A673 (cell line): ENCODE results near the gene GRID1. TPM values are rescaled to one million over a fixed set of nuclear protein-coding genes. Genes with fewer than 3 reads are reported as not detected.

Source experiments
- BruUV-seq: library from RNA; stranded (reverse); fragments of 400-500 nt; replicated peaks from 2 replicates; lab custom pipeline; 2021; lab: Mats Ljungman, UMichigan
- CTCF ChIA-PET: fragments of 300-600 bp; sonication (Branson Sonifier 250); formaldehyde crosslinking; loops from one replicate; lab custom pipeline; 2022; ENCODE audit warnings: antibody characterized with exemption; lab: Charles Lee
- POLR2A ChIA-PET: fragments of 300-600 bp; sonication (Branson Sonifier 250); formaldehyde crosslinking; loops from one replicate; lab custom pipeline; 2022; ENCODE audit warnings: antibody characterized with exemption; ENCODE audit not compliant: low non-redundant PET; lab: Charles Lee
- DNase-seq: peaks from one replicate; pipeline ENCODE4 v3.0.0-alpha.2; 2015; ENCODE audit warnings: low spot score
- H3K27ac ChIP-seq: fragments of 200-600 bp; sonication (generic); 2 replicates; pipeline ENCODE4 v1.5.1; 2016; ENCODE audit warnings: mixed run types, low read depth, mild to moderate bottlenecking, mixed read lengths, antibody characterized with exemption, low read length; ENCODE audit not compliant: poor library complexity, severe bottlenecking
- H3K27me3 ChIP-seq: fragments of 200-600 bp; sonication (generic); replicated peaks from 2 replicates; pipeline ENCODE4 v1.6.1; 2017; ENCODE audit warnings: mixed run types, low read depth, mild to moderate bottlenecking, mixed read lengths, antibody characterized with exemption, low read length; ENCODE audit not compliant: insufficient read depth, poor library complexity
- H3K36me3 ChIP-seq: fragments of 200-600 bp; sonication (generic); 2 replicates; pipeline ENCODE4 v1.6.1; 2016; ENCODE audit warnings: mixed run types, mild to moderate bottlenecking, mixed read lengths, antibody characterized with exemption, low read length; ENCODE audit not compliant: insufficient read depth, poor library complexity, severe bottlenecking
- H3K4me1 ChIP-seq: fragments of 200-600 bp; sonication (generic); 2 replicates; pipeline ENCODE4 v1.6.1; 2017; ENCODE audit warnings: mixed run types, mild to moderate bottlenecking, mixed read lengths, antibody characterized with exemption, low read length; ENCODE audit not compliant: insufficient read depth, poor library complexity, severe bottlenecking
- H3K4me3 ChIP-seq: fragments of 200-600 bp; sonication (generic); 2 replicates; pipeline ENCODE4 v1.5.1; 2016; ENCODE audit warnings: low read depth, mixed run types, mild to moderate bottlenecking, mixed read lengths, low read length; ENCODE audit not compliant: poor library complexity, severe bottlenecking
- H3K9me3 ChIP-seq: fragments of 200-600 bp; sonication (generic); 2 replicates; pipeline ENCODE4 v1.6.1; 2016; ENCODE audit warnings: mixed run types, low read depth, mild to moderate bottlenecking, mixed read lengths, antibody characterized with exemption, low read length; ENCODE audit not compliant: poor library complexity, severe bottlenecking
- CTCF ChIP-seq: fragments of 300-800, 200-600 bp; sonication (generic); conservative IDR thresholded peaks from 2 replicates; pipeline ENCODE4 v1.5.1; 2017; ENCODE audit warnings: low read depth, mild to moderate bottlenecking, antibody characterized with exemption, low read length, moderate library complexity, mixed read lengths
- EZH2 ChIP-seq: fragments of 200-600 bp; sonication (generic); IDR thresholded peaks from 2 replicates; pipeline ENCODE4 v1.6.1; 2017; ENCODE audit warnings: borderline replicate concordance, low read depth, mild to moderate bottlenecking, mixed read lengths, antibody characterized with exemption, low read length; ENCODE audit not compliant: poor library complexity, severe bottlenecking
- intact Hi-C: fragments of 100-400 bp; cut with micrococcal nuclease; formaldehyde crosslinking; loops from one replicate; pipeline ENCODE4 v1.10.0; 2022; ENCODE audit not compliant: unreplicated experiment
- total RNA-seq: library from RNA; stranded (reverse); gene quantifications from 2 replicates; pipeline ENCODE4 v1.2.3, GENCODE V29; 2021

The GRID1 gene
- total RNA-seq, 1 experiment from 2014 or later = not detected

- H3K4me1 ChIP-seq = no peaks in the 10 kb centered on the region
- BruUV-seq = no TSS peak
- H3K9me3 ChIP-seq = no peaks in the 10 kb centered on the region
- H3K27ac ChIP-seq = no peak overlapping the region
- intact Hi-C loops = no loop called here
- peaks cover 6% of the 10 kb centered on the region for H3K27me3 ChIP-seq
- POLR2A ChIA-PET = no interaction called here
- TF ChIP-seq EZH2 = no peak
- TF ChIP-seq CTCF = no peak
- CTCF ChIA-PET = no interaction called here
- no peak overlapping the region for H3K4me3 ChIP-seq
- DNase-seq = no peak
- H3K36me3 ChIP-seq = no peaks in the 10 kb centered on the region
These were observed 754.7 kb downstream of the GRID1 start for GRCh38 chr10:85611746-85612377.

GRCh38 chr10:85611093-85611740 lies 755.4 kb downstream of the GRID1 start:
- H3K27me3 ChIP-seq = peaks cover 9% of the 10 kb centered on the region
- intact Hi-C loops = no loop called here
- no peaks in the 10 kb centered on the region for H3K36me3 ChIP-seq
- POLR2A ChIA-PET = no interaction called here
- H3K9me3 ChIP-seq = no peaks in the 10 kb centered on the region
- CTCF ChIA-PET = no interaction called here
- no TSS peak for BruUV-seq
- TF ChIP-seq CTCF = no peak
- no peak for TF ChIP-seq EZH2
- H3K4me3 ChIP-seq = no peak overlapping the region
- H3K4me1 ChIP-seq = no peaks in the 10 kb centered on the region
- no peak for DNase-seq
- no peak overlapping the region for H3K27ac ChIP-seq

- no peaks in the 10 kb centered on the region for H3K4me1 ChIP-seq
- ChIA-PET POLR2A (no interaction called here), CTCF (no interaction called here)
- intact Hi-C loops = no loop called here
- no peak overlapping the region for H3K27ac ChIP-seq
- H3K27me3 ChIP-seq = peaks cover 16% of the 10 kb centered on the region
- TF ChIP-seq EZH2 (no peak), CTCF (no peak)
- no peak for DNase-seq
- no peaks in the 10 kb centered on the region for H3K36me3 ChIP-seq
- BruUV-seq = no TSS peak
- H3K4me3 ChIP-seq = no peak overlapping the region
- no peaks in the 10 kb centered on the region for H3K9me3 ChIP-seq
These were observed 756.1 kb downstream of the GRID1 start for GRCh38 chr10:85610381-85611092.
